ENCODE measurements around the gene AKAP8. TPM values are rescaled to one million over a fixed set of nuclear protein-coding genes. Genes with fewer than 3 reads are reported as not detected.

The AKAP8 gene
- total RNA-seq, 1 donor from 2014 or later = 79.0 TPM

DNA sequence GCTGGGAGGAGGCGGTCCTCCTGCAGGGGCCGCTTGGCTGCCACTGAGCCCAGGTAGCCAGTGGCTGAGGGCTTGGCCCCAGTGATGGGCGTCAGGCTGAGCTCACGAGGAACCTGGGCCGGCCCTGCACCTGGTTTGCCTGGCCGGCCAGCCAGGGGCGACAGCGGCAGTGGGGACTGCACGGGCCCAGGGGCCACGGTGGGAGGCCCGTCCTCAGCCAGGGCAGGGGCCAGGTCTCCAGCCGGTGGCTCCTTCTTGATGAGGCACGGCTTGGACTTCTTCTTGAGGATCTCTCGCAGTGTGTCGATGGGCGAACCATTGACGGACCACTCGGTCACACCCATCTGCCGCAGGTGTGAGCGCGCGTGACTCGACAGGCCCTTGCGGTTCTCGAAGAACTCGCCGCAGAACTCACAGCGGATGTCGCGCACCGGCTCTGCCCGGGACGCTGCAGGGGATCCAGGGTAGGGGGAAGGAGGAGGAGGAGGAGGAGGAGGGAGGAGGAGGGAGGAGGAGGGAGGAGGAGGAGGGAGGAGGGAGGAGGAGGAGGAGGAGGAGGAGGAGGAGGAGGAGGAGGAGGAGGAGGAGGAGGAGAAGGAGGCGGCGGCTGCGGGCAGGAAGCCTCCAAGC lies 45.8 kb upstream of the AKAP8 start:
- TF ChIP-seq CTCF (IDR thresholded peaks at IDR 0.05) = no peak
- no peaks in the 10 kb centered on the region for H3K27me3 Mint-ChIP-seq
- H3K9me3 Mint-ChIP-seq = no peaks in the 10 kb centered on the region
- peaks cover 5% of the 10 kb centered on the region for H3K4me1 Mint-ChIP-seq
- CTCF ChIA-PET = no interaction called here
- peaks cover 56% of the 10 kb centered on the region for H3K36me3 Mint-ChIP-seq (ENCODE audit: low read depth)
- H3K27ac Mint-ChIP-seq = no peak overlapping the region
- POLR2A ChIA-PET = no interaction called here
- DNase-seq (no peak), ATAC-seq (ENCODE audit: low read depth) (no peak)
- no peak overlapping the region for H3K4me3 Mint-ChIP-seq
- intact Hi-C loops (cut with micrococcal nuclease) = no loop called here

DNA sequence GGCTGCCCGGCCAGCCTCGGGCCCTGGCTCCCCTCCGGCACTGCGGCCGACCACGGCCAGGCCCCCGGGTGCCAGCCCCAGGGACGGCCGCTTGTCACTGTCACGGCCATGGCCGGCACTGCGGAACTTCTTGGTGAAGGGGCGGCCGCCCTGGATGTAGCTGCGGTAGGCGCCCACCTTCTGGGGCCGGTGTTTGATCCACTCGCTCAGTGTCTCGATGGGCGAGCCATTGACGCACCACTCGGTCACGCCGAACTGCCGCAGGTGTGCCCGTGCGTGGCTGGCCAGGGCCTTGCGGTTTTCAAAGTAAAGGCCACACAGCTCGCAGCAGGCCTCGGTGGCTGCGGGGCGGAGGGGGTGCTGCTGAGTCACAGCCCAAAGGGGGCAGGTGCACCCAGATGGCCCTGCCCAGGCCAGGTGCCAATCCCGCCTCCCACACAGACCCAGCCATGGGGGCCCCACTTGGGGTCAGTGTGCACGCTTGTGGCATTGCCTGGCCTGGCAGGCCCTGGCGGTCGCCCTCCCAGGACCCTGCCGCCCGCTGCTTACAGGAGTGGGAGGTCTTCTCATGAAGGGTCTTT lies 45.2 kb upstream of the AKAP8 start:
- intact Hi-C loops (cut with micrococcal nuclease) = no loop called here
- Mint-ChIP-seq H3K9me3 (no peaks in the 10 kb centered on the region), H3K4me3 (no peak overlapping the region), H3K27me3 (no peaks in the 10 kb centered on the region), H3K27ac (no peak overlapping the region), H3K4me1 (peaks cover 2% of the 10 kb centered on the region), H3K36me3 (ENCODE audit: low read depth) (peaks cover 54% of the 10 kb centered on the region)
- POLR2A ChIA-PET = no interaction called here
- no peak for DNase-seq
- no peak for ATAC-seq (ENCODE audit: low read depth)
- TF ChIP-seq CTCF (IDR thresholded peaks at IDR 0.05) = no peak
- CTCF ChIA-PET = no interaction called here

DNA sequence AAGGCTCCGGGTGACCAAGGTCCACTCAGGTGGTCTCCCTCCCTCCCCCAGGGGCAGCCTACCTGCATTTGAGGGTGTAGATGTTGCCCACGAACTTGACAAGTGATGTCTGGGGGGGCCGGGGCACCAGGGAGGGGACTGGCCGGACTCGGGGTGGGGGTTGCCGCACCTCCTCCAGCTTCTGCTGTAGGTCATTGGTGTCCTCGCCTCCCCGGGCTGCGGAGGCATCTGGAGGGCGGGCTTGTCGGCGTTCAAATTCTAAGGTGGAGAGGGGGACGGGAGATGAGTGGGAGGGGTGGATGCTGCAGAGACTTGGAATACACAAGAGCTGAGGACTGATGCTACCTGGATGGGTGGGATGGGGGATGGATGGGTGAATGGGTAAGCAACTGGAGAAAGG lies 44.5 kb upstream of the AKAP8 start:
- intact Hi-C loops (cut with micrococcal nuclease) = no loop called here
- no peak for TF ChIP-seq CTCF (IDR thresholded peaks at IDR 0.05)
- ATAC-seq (ENCODE audit: low read depth) = no peak
- no peak for DNase-seq
- H3K9me3 Mint-ChIP-seq = no peaks in the 10 kb centered on the region
- no peak overlapping the region for H3K27ac Mint-ChIP-seq
- no peaks in the 10 kb centered on the region for H3K27me3 Mint-ChIP-seq
- H3K4me3 Mint-ChIP-seq = no peak overlapping the region
- CTCF ChIA-PET = no interaction called here
- H3K4me1 Mint-ChIP-seq = peaks cover 8% of the 10 kb centered on the region
- peaks cover 54% of the 10 kb centered on the region for H3K36me3 Mint-ChIP-seq (ENCODE audit: low read depth)
- POLR2A ChIA-PET = no interaction called here

DNA sequence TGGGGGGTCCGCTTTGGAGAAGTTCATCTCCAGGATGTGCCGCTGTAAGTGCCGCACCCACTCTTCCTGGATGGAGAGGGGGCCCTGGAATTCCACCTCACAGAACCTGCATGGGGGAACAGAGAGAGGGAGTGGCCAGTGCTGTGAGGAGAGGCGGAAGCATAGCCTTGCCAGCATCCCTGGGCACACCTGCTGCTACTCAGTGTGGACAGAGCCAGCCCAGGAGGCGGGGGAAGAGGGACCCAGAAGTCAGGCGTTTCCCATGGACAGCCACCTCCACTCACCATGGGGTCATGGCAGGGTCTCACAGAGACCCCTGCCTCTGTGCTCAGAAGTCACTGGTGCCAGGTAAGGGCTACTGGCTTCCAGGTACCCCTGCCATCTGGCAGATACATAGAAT lies 43.5 kb upstream of the AKAP8 start:
- no peak overlapping the region for H3K4me3 Mint-ChIP-seq
- H3K36me3 Mint-ChIP-seq (ENCODE audit: low read depth) = peaks cover 60% of the 10 kb centered on the region
- CTCF ChIA-PET = no interaction called here
- DNase-seq = no peak
- no peak for TF ChIP-seq CTCF (IDR thresholded peaks at IDR 0.05)
- no peaks in the 10 kb centered on the region for H3K27me3 Mint-ChIP-seq
- no peaks in the 10 kb centered on the region for H3K9me3 Mint-ChIP-seq
- peaks cover 13% of the 10 kb centered on the region for H3K4me1 Mint-ChIP-seq
- intact Hi-C loops (cut with micrococcal nuclease) = no loop called here
- ATAC-seq (ENCODE audit: low read depth) = no peak
- POLR2A ChIA-PET = no interaction called here
- H3K27ac Mint-ChIP-seq = no peak overlapping the region

DNA sequence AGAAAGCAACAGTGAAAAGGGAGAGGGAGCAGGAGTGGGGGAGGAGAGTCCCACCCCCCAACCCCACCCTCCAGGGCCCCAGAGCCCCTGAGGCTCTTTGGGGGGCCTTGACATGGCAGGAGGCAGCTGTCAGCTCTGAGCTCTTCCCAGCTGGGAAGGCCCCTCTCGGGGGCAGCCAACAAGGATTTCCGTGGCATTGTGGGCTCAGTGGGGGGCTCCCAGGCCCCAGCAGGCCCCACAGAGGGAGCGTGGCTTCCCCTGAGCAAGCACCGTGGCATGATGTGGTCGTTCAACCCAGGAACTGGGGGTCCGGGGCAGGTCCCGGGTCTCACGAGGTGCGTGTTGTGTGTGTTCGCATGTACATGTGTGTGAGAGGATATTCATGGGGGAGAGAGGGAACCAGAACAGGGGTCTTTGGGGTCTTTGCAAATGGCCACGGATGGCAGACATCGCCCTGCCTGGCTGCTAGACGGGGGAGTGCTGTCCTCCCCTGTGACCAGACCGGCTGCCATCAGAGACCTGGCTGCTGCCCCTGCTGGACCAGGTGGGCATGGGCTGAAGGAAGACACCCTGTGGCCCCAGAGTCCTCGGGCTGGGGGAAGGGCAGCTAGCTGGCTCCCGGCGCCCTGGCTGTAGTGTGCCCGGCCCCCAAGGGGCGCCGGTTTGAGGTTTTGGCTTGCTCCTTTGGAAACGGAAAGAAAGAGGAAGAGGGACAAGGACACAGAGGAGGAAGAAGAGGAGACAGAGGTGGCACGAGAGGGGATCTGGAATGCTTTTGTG lies 42.9 kb upstream of the AKAP8 start:
- DNase-seq (no peak), ATAC-seq (ENCODE audit: low read depth) (no peak)
- CTCF ChIA-PET = interaction anchor here (7.0 kb wide), 1 partner anchor 134 kb away, joined by 87 read pairs; no protein-coding TSS in a partner anchor
- Mint-ChIP-seq H3K36me3 (ENCODE audit: low read depth) (peaks cover 60% of the 10 kb centered on the region), H3K27me3 (no peaks in the 10 kb centered on the region), H3K27ac (no peak overlapping the region), H3K4me3 (no peak overlapping the region), H3K9me3 (no peaks in the 10 kb centered on the region), H3K4me1 (peaks cover 20% of the 10 kb centered on the region)
- intact Hi-C loops (cut with micrococcal nuclease) = no loop called here
- TF ChIP-seq CTCF (IDR thresholded peaks at IDR 0.05) = no peak
- POLR2A ChIA-PET = no interaction called here
